Measurements from ENCODE around the gene TCIRG1. TPM values are rescaled to one million over a fixed set of nuclear protein-coding genes. Genes with fewer than 3 reads are reported as not detected.

TCIRG1 gene
- polyA plus RNA-seq, 1 donor, result 83.1 TPM

- Histone ChIP-seq H3K27me3 (ENCODE audit: control insufficient read depth, insufficient read depth, low read length) (no peaks in the 10 kb centered on the region), H3K36me3 (ENCODE audit: control insufficient read depth, insufficient read depth, low read length) (no peaks in the 10 kb centered on the region), H3K4me1 (ENCODE audit: control insufficient read depth, insufficient read depth, low read length) (peaks cover 61% of the 10 kb centered on the region), H3K27ac (ENCODE audit: low read length) (no peak overlapping the region), H3K9me3 (ENCODE audit: control insufficient read depth, low read depth, low read length) (no peaks in the 10 kb centered on the region), H3K4me3 (ENCODE audit: low read length) (no peak overlapping the region)
- no CpG with 5 or more reads among the region's 16 CpGs for WGBS (ENCODE audit: insufficient coverage, low lambda C conversion rate)
- DNase-seq, result no peak
Observed at GRCh38 chr11:68012843-68013610, 25.8 kb upstream of the TCIRG1 start.

GRCh38 chr11:68013611-68014156, 25.1 kb upstream of the TCIRG1 start:
- Histone ChIP-seq H3K9me3 (ENCODE audit: control insufficient read depth, low read depth, low read length) (no peaks in the 10 kb centered on the region), H3K27me3 (ENCODE audit: control insufficient read depth, insufficient read depth, low read length) (no peaks in the 10 kb centered on the region), H3K4me1 (ENCODE audit: control insufficient read depth, insufficient read depth, low read length) (peaks cover 55% of the 10 kb centered on the region), H3K4me3 (ENCODE audit: low read length) (no peak overlapping the region), H3K36me3 (ENCODE audit: control insufficient read depth, insufficient read depth, low read length) (no peaks in the 10 kb centered on the region), H3K27ac (ENCODE audit: low read length) (no peak overlapping the region)
- WGBS (ENCODE audit: insufficient coverage, low lambda C conversion rate), result no CpG with 5 or more reads among the region's 14 CpGs
- no peak for DNase-seq

- peak in 1 of 2 donors; percentile 43 for DNase-seq
- Histone ChIP-seq H3K4me3 (ENCODE audit: low read length) (no peak overlapping the region), H3K27me3 (ENCODE audit: control insufficient read depth, insufficient read depth, low read length) (no peaks in the 10 kb centered on the region), H3K27ac (ENCODE audit: low read length) (no peak overlapping the region), H3K36me3 (ENCODE audit: control insufficient read depth, insufficient read depth, low read length) (no peaks in the 10 kb centered on the region), H3K4me1 (ENCODE audit: control insufficient read depth, insufficient read depth, low read length) (peaks cover 48% of the 10 kb centered on the region), H3K9me3 (ENCODE audit: control insufficient read depth, low read depth, low read length) (no peaks in the 10 kb centered on the region)
- no CpG with 5 or more reads among the region's 16 CpGs for WGBS (ENCODE audit: insufficient coverage, low lambda C conversion rate)
Observed at GRCh38 chr11:68014157-68014946, 24.5 kb upstream of the TCIRG1 start.

- Histone ChIP-seq H3K9me3 (ENCODE audit: control insufficient read depth, low read depth, low read length) (no peaks in the 10 kb centered on the region), H3K36me3 (ENCODE audit: control insufficient read depth, insufficient read depth, low read length) (no peaks in the 10 kb centered on the region), H3K4me3 (ENCODE audit: low read length) (no peak overlapping the region), H3K4me1 (ENCODE audit: control insufficient read depth, insufficient read depth, low read length) (peaks cover 42% of the 10 kb centered on the region), H3K27ac (ENCODE audit: low read length) (no peak overlapping the region), H3K27me3 (ENCODE audit: control insufficient read depth, insufficient read depth, low read length) (no peaks in the 10 kb centered on the region)
- no peak for DNase-seq
- no CpG with 5 or more reads among the region's 19 CpGs for WGBS (ENCODE audit: insufficient coverage, low lambda C conversion rate)
Observed at GRCh38 chr11:68014947-68015447, 23.8 kb upstream of the TCIRG1 start.

- no peak for DNase-seq
- H3K36me3 ChIP-seq (ENCODE audit: control insufficient read depth, insufficient read depth, low read length), result no peaks in the 10 kb centered on the region
- H3K4me1 ChIP-seq (ENCODE audit: control insufficient read depth, insufficient read depth, low read length), result peaks cover 38% of the 10 kb centered on the region
- WGBS (ENCODE audit: insufficient coverage, low lambda C conversion rate), result no CpG with 5 or more reads among the region's 8 CpGs
- no peak overlapping the region for H3K4me3 ChIP-seq (ENCODE audit: low read length)
- H3K27me3 ChIP-seq (ENCODE audit: control insufficient read depth, insufficient read depth, low read length), result no peaks in the 10 kb centered on the region
- no peaks in the 10 kb centered on the region for H3K9me3 ChIP-seq (ENCODE audit: control insufficient read depth, low read depth, low read length)
- H3K27ac ChIP-seq (ENCODE audit: low read length), result no peak overlapping the region
Observed at GRCh38 chr11:68015467-68015866, 23.4 kb upstream of the TCIRG1 start.

- Histone ChIP-seq H3K27me3 (ENCODE audit: control insufficient read depth, insufficient read depth, low read length) (no peaks in the 10 kb centered on the region), H3K27ac (ENCODE audit: low read length) (no peak overlapping the region), H3K4me3 (ENCODE audit: low read length) (no peak overlapping the region), H3K9me3 (ENCODE audit: control insufficient read depth, low read depth, low read length) (no peaks in the 10 kb centered on the region), H3K4me1 (ENCODE audit: control insufficient read depth, insufficient read depth, low read length) (peaks cover 29% of the 10 kb centered on the region), H3K36me3 (ENCODE audit: control insufficient read depth, insufficient read depth, low read length) (no peaks in the 10 kb centered on the region)
- no peak for DNase-seq
- no CpG with 5 or more reads among the region's 13 CpGs for WGBS (ENCODE audit: insufficient coverage, low lambda C conversion rate)
Observed at GRCh38 chr11:68016161-68016903, 22.5 kb upstream of the TCIRG1 start.

GRCh38 chr11:68016904-68017817, 21.7 kb upstream of the TCIRG1 start:
- Histone ChIP-seq H3K27ac (ENCODE audit: low read length) (no peak overlapping the region), H3K36me3 (ENCODE audit: control insufficient read depth, insufficient read depth, low read length) (peaks cover 4% of the 10 kb centered on the region), H3K9me3 (ENCODE audit: control insufficient read depth, low read depth, low read length) (no peaks in the 10 kb centered on the region), H3K4me1 (ENCODE audit: control insufficient read depth, insufficient read depth, low read length) (peaks cover 23% of the 10 kb centered on the region), H3K4me3 (ENCODE audit: low read length) (no peak overlapping the region), H3K27me3 (ENCODE audit: control insufficient read depth, insufficient read depth, low read length) (no peaks in the 10 kb centered on the region)
- DNase-seq, result peak in 1 of 2 donors; percentile 69
- WGBS (ENCODE audit: insufficient coverage, low lambda C conversion rate), result no CpG with 5 or more reads among the region's 16 CpGs

GRCh38 chr11:68017980-68018729, 20.7 kb upstream of the TCIRG1 start:
- no peak for DNase-seq
- Histone ChIP-seq H3K36me3 (ENCODE audit: control insufficient read depth, insufficient read depth, low read length) (peaks cover 5% of the 10 kb centered on the region), H3K27me3 (ENCODE audit: control insufficient read depth, insufficient read depth, low read length) (no peaks in the 10 kb centered on the region), H3K9me3 (ENCODE audit: control insufficient read depth, low read depth, low read length) (no peaks in the 10 kb centered on the region), H3K27ac (ENCODE audit: low read length) (no peak overlapping the region), H3K4me1 (ENCODE audit: control insufficient read depth, insufficient read depth, low read length) (peaks cover 23% of the 10 kb centered on the region), H3K4me3 (ENCODE audit: low read length) (no peak overlapping the region)
- no CpG with 5 or more reads among the region's 27 CpGs for WGBS (ENCODE audit: insufficient coverage, low lambda C conversion rate)

- peaks cover 23% of the 10 kb centered on the region for H3K4me1 ChIP-seq (ENCODE audit: control insufficient read depth, insufficient read depth, low read length)
- H3K27ac ChIP-seq (ENCODE audit: low read length), result no peak overlapping the region
- no peaks in the 10 kb centered on the region for H3K9me3 ChIP-seq (ENCODE audit: control insufficient read depth, low read depth, low read length)
- no CpG with 5 or more reads among the region's 18 CpGs for WGBS (ENCODE audit: insufficient coverage, low lambda C conversion rate)
- no peak overlapping the region for H3K4me3 ChIP-seq (ENCODE audit: low read length)
- peaks cover 5% of the 10 kb centered on the region for H3K36me3 ChIP-seq (ENCODE audit: control insufficient read depth, insufficient read depth, low read length)
- no peak for DNase-seq
- no peaks in the 10 kb centered on the region for H3K27me3 ChIP-seq (ENCODE audit: control insufficient read depth, insufficient read depth, low read length)
Observed at GRCh38 chr11:68018730-68019190, 20.1 kb upstream of the TCIRG1 start.
